Activated naive CD8-positive, alpha-beta T cell (primary cell): ENCODE data around the gene SCAMP4.
A peak's percentile ranks its signal among the peaks of the same experiment; 100 is the strongest.
"Not testable (repeated sequence)": the region's sequence is repeated elsewhere in the genome, so short reads cannot be mapped to it uniquely, and the experiment has no call there.

Source experiments
- H3K27ac Mint-ChIP-seq: one replicate; pipeline ENCODE4 v1.8.0; 2021; ENCODE audit warnings: mixed read lengths
- H3K27me3 Mint-ChIP-seq: one replicate; pipeline ENCODE4 v1.8.0; 2021; ENCODE audit warnings: mixed read lengths
- H3K36me3 Mint-ChIP-seq: one replicate; pipeline ENCODE4 v1.8.0; 2021; ENCODE audit warnings: mixed read lengths
- H3K4me1 Mint-ChIP-seq: one replicate; pipeline ENCODE4 v1.8.0; 2021; ENCODE audit warnings: low read depth, mixed read lengths
- H3K4me3 Mint-ChIP-seq: one replicate; pipeline ENCODE4 v1.8.0; 2021; ENCODE audit warnings: mild to moderate bottlenecking, mixed read lengths
- H3K9me3 Mint-ChIP-seq: one replicate; pipeline ENCODE4 v1.8.0; 2021; ENCODE audit warnings: low read depth, mixed read lengths

SCAMP4 gene

GRCh38 chr19:1863328-1863637 is 41.9 kb upstream of the SCAMP4 start, which contains the start of gene KLF16:
Gene KLF16, minus strand, starts transcription at chr19:1863579. Its CDS starts 82 bp downstream, at chr19:1863497.
- Mint-ChIP-seq H3K27me3 (no peaks in the 10 kb centered on the region), H3K4me1 (peaks cover 23% of the 10 kb centered on the region)

DNA sequence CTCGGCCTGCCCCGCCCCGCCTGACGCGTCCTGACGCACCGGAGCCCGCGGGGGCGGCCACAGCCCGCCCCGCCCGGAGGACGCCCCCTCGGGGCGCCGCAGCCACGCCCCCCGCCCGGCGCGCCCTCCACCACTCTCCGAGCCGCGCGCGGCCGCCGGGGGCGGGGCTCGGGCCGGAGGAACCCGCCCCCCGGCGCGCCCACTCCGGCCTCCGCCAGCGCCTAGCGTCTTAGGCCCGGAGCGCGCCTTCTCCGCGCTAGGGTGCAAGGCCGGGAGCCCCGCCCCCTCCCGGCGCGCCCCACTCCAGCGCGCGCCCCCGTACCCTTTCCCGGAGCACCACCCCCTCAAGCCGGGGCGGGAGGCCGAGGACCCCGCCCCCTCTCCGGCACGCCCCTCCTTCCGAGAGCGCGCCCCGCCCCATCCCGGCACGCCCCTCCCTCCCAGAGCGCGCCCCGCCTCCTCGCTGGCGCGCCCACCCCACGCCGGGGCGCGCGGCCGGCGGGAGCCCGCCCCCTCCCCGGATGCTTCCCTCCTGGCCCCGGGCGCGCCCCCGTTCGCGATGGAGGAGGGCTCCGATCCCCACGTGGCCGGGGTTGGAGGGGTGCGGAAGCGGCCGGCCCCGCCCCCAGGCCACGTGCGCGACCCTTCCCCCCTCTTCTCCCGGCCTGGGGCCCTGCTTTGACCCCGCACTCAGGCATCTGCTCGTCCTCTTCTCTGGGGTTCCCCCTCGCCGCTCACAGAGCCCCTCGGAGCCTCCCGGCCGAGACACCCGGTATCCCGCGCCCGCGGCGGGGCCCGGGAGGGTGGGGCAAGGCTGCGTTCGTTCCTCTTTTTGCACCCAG is 41.3 kb upstream of the SCAMP4 start:
- no peaks in the 10 kb centered on the region for H3K27me3 Mint-ChIP-seq
- peak overlapping the region; percentile 85 for H3K27ac Mint-ChIP-seq
- H3K36me3 Mint-ChIP-seq: no peaks in the 10 kb centered on the region
- H3K4me1 Mint-ChIP-seq: peaks cover 21% of the 10 kb centered on the region
- no peaks in the 10 kb centered on the region for H3K9me3 Mint-ChIP-seq
- H3K4me3 Mint-ChIP-seq: peak overlapping the region; percentile 78

More at GRCh38 chr19:1863328-1863637, 41.9 kb upstream of the SCAMP4 start, which contains the start of gene KLF16:
- H3K27ac Mint-ChIP-seq: peak within 1 kb of the TSS; percentile 94
- H3K36me3 Mint-ChIP-seq: no peaks in the 10 kb centered on the region
- no peaks in the 10 kb centered on the region for H3K9me3 Mint-ChIP-seq
- peak within 1 kb of the TSS; percentile 94 for H3K4me3 Mint-ChIP-seq

DNA sequence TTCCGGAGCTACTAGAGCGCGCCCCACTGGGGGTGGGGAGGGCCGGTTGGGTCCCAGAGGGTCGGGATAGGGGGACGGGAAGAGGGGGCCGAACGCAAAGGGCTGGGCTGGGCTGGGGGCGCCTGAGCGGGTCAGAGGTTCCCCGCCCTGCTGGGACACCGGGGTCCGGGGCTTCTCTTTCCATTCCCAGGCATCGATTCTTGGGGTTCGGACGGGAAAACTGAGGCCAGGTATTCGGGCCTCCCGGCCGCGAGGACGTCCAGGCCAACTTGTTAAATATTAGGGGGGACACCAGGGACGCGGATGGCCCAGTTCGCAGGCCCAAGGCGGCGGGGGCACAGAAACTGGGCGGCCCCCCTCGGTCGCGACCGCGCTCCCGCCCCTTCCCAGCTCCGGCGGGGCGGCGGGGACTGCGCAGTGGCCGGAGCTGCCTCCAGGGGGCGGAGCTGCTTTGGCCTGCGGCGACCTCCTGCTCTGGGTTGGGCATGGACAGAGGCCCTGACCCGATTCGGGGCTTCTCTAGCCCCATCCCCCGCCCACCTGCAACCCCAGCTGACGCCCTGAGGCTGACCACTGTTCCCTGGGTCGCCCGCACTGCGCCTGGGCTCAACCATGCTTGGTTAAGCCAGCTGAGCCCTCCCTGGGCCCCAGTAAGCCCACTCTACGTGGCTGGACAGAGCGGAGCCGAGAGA is 40.6 kb upstream of the SCAMP4 start:
- peak overlapping the region; percentile 78 for H3K4me3 Mint-ChIP-seq
- H3K27ac Mint-ChIP-seq: peak overlapping the region; percentile 85
- H3K36me3 Mint-ChIP-seq: no peaks in the 10 kb centered on the region
- H3K27me3 Mint-ChIP-seq: no peaks in the 10 kb centered on the region
- peaks cover 16% of the 10 kb centered on the region for H3K4me1 Mint-ChIP-seq
- H3K9me3 Mint-ChIP-seq: no peaks in the 10 kb centered on the region

GRCh38 chr19:1865172-1866010 is 39.8 kb upstream of the SCAMP4 start:
- H3K4me1 Mint-ChIP-seq: peaks cover 18% of the 10 kb centered on the region
- no peaks in the 10 kb centered on the region for H3K27me3 Mint-ChIP-seq
- no peaks in the 10 kb centered on the region for H3K9me3 Mint-ChIP-seq
- H3K36me3 Mint-ChIP-seq: no peaks in the 10 kb centered on the region
- peak overlapping the region; percentile 77 for H3K4me3 Mint-ChIP-seq
- H3K27ac Mint-ChIP-seq: peak overlapping the region; percentile 54

- Mint-ChIP-seq H3K27ac (no peak overlapping the region), H3K4me3 (no peak overlapping the region), H3K9me3 (no peaks in the 10 kb centered on the region), H3K4me1 (peaks cover 11% of the 10 kb centered on the region), H3K36me3 (no peaks in the 10 kb centered on the region), H3K27me3 (no peaks in the 10 kb centered on the region)
Observed at GRCh38 chr19:1866693-1867348, 38.4 kb upstream of the SCAMP4 start.

DNA sequence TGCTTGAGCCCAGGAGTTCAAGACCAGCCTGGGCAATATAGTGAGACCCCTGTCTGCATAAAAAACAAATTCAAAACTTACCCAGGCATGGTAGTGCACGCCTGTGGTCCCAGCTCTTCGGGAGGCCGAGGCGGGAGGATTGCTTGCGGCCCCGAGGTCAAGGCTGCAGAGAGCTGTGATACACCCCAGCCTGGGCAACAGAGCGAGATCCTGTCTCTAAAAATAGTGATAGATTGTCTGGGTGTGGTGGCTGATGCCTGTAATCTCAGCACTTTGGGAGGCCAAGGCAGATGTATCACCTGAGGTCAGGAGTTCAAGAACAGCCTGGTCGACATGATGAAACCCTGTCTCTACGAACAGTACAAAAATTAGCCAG is 37.9 kb upstream of the SCAMP4 start:
- Mint-ChIP-seq H3K9me3 (no peaks in the 10 kb centered on the region), H3K36me3 (no peaks in the 10 kb centered on the region), H3K4me1 (peaks cover 11% of the 10 kb centered on the region), H3K4me3 (no peak overlapping the region), H3K27ac (no peak overlapping the region), H3K27me3 (no peaks in the 10 kb centered on the region)

GRCh38 chr19:1868971-1869370 is 36.2 kb upstream of the SCAMP4 start:
- Mint-ChIP-seq H3K4me3 (no peak overlapping the region), H3K27me3 (no peaks in the 10 kb centered on the region), H3K9me3 (no peaks in the 10 kb centered on the region), H3K36me3 (no peaks in the 10 kb centered on the region), H3K27ac (no peak overlapping the region), H3K4me1 (peaks cover 15% of the 10 kb centered on the region)

- no peaks in the 10 kb centered on the region for H3K36me3 Mint-ChIP-seq
- H3K9me3 Mint-ChIP-seq: no peaks in the 10 kb centered on the region
- peaks cover 22% of the 10 kb centered on the region for H3K4me1 Mint-ChIP-seq
- no peak overlapping the region for H3K27ac Mint-ChIP-seq
- H3K4me3 Mint-ChIP-seq: no peak overlapping the region
- no peaks in the 10 kb centered on the region for H3K27me3 Mint-ChIP-seq
Observed at GRCh38 chr19:1871140-1871597, 34.0 kb upstream of the SCAMP4 start.

GRCh38 chr19:1871630-1872029 is 33.6 kb upstream of the SCAMP4 start:
- H3K4me1 Mint-ChIP-seq: peaks cover 27% of the 10 kb centered on the region
- H3K27ac Mint-ChIP-seq: no peak overlapping the region
- H3K4me3 Mint-ChIP-seq: no peak overlapping the region
- H3K9me3 Mint-ChIP-seq: no peaks in the 10 kb centered on the region
- H3K27me3 Mint-ChIP-seq: no peaks in the 10 kb centered on the region
- no peaks in the 10 kb centered on the region for H3K36me3 Mint-ChIP-seq

DNA sequence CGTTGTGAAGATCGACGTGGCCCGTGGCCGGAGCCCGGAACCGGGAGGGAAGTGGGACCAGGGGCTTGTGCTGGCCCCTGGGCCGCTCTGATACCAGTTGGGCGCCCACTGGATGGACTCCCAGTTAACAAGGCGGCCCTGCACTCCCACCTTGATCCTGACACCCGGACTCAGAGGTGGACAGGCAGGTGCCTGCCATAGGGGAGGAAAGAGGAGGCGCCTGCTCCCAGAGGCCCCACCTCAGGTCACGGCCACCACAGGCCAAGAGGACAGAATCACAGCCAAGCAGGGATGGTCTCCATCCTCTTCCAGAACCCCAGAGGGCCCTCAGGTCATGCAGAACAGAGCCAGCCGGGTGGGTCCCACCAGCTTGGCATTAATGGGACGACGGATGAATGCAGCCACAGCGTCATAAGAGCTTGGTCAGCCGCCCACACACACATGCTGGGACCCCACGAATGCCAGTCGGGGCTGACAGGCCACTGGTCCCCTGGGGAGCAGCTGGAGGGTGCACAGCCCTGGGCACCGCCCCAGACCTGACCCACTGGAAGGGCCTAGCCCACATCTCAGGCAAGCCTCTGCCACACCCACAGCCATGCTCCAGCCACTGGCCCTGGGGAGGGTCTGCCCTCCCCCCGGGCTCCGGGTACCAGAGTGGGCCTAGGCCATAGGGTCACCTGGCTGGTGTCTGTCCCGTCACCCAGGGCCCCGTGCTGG is 32.2 kb upstream of the SCAMP4 start:
- peak overlapping the region; percentile 28 for H3K27ac Mint-ChIP-seq
- H3K4me1 Mint-ChIP-seq: peaks cover 27% of the 10 kb centered on the region
- H3K4me3 Mint-ChIP-seq: peak overlapping the region; percentile 20
- no peaks in the 10 kb centered on the region for H3K9me3 Mint-ChIP-seq
- H3K36me3 Mint-ChIP-seq: no peaks in the 10 kb centered on the region
- H3K27me3 Mint-ChIP-seq: no peaks in the 10 kb centered on the region

- Mint-ChIP-seq H3K4me1 (peaks cover 24% of the 10 kb centered on the region), H3K27ac (peak overlapping the region; percentile 94), H3K9me3 (no peaks in the 10 kb centered on the region), H3K4me3 (peak overlapping the region; percentile 95), H3K27me3 (no peaks in the 10 kb centered on the region), H3K36me3 (no peaks in the 10 kb centered on the region)
Observed at GRCh38 chr19:1873524-1874473, 31.4 kb upstream of the SCAMP4 start.

- peak overlapping the region; percentile 95 for H3K4me3 Mint-ChIP-seq
- H3K27me3 Mint-ChIP-seq: no peaks in the 10 kb centered on the region
- H3K9me3 Mint-ChIP-seq: no peaks in the 10 kb centered on the region
- peaks cover 22% of the 10 kb centered on the region for H3K4me1 Mint-ChIP-seq
- no peaks in the 10 kb centered on the region for H3K36me3 Mint-ChIP-seq
- peak overlapping the region; percentile 94 for H3K27ac Mint-ChIP-seq
Observed at GRCh38 chr19:1874554-1875185, 30.5 kb upstream of the SCAMP4 start.

DNA sequence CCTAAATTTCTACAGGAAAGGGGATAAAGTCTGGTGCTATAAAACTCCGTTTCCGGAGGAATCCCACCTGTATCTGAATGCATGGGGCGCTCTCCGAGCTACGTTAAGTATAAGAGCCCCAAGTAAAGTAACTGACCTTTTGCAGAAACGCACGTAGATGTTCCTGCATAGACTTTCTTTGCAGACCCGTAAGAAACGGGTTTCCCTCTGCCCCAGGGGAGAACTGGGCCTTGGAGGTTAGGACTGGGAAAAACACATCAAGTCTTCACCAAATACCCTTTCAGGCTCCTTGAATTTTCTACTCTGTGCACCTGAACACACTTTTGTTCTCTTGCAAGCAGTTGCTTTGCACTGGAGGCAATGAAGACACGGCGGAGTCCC is 29.9 kb upstream of the SCAMP4 start:
- peaks cover 20% of the 10 kb centered on the region for H3K4me1 Mint-ChIP-seq
- H3K4me3 Mint-ChIP-seq: peak overlapping the region; percentile 95
- not testable (repeated sequence) for H3K27me3 Mint-ChIP-seq, H3K9me3 Mint-ChIP-seq, H3K36me3 Mint-ChIP-seq
- peak overlapping the region; percentile 94 for H3K27ac Mint-ChIP-seq
